Bronchial epithelial cell (primary cell): ENCODE results near the gene AP1S1. TPM values are rescaled to one million over a fixed set of nuclear protein-coding genes. Genes with fewer than 3 reads are reported as not detected.

Experiments
- DNase-seq: peaks from one replicate; pipeline ENCODE4 v3.0.0-alpha.2; 2010; ENCODE audit warnings: low read depth
- FAIRE-seq: peaks from 2 replicates; lab custom pipeline; 2011; peaks lifted over from hg19 to GRCh38; lab: Jason Lieb, UNC
- H3K27me3 ChIP-seq: 2 replicates; pipeline ENCODE4 v1.5.1; 2011; ENCODE audit warnings: low read length; ENCODE audit not compliant: control insufficient read depth, insufficient read depth
- H3K36me3 ChIP-seq: 2 replicates; pipeline ENCODE4 v1.5.1; 2011; ENCODE audit warnings: low read length; ENCODE audit not compliant: control insufficient read depth, insufficient read depth
- H3K4me3 ChIP-seq: 2 replicates; pipeline ENCODE4 v1.5.1; 2011; ENCODE audit warnings: mild to moderate bottlenecking, low read depth, low read length, control low read depth
- CTCF ChIP-seq: IDR thresholded peaks from 2 replicates; pipeline ENCODE4 v1.5.1; 2011; ENCODE audit warnings: mild to moderate bottlenecking, moderate library complexity, low read length, control low read depth, inconsistent platforms; ENCODE audit not compliant: insufficient read depth, severe bottlenecking
- total RNA-seq: library from RNA; depleted of rRNA; stranded (reverse); fragments of >200 nt; gene quantifications from 2 replicates; pipeline ENCODE4 v1.2.1, GENCODE V29; 2014

AP1S1 gene
- total RNA-seq, 1 donor from 2014 or later: 176 TPM

GRCh38 chr7:101166909-101167644 lies 12.8 kb downstream of the AP1S1 start:
- Histone ChIP-seq H3K36me3 (no peaks in the 10 kb centered on the region), H3K4me3 (no peak overlapping the region), H3K27me3 (peaks cover 36% of the 10 kb centered on the region)
- no peak for FAIRE-seq
- no peak for TF ChIP-seq CTCF
- no peak for DNase-seq

- no peak overlapping the region for H3K4me3 ChIP-seq
- H3K27me3 ChIP-seq: peaks cover 43% of the 10 kb centered on the region
- H3K36me3 ChIP-seq: no peaks in the 10 kb centered on the region
- TF ChIP-seq CTCF: no peak
- no peak for FAIRE-seq
- no peak for DNase-seq
Observed at GRCh38 chr7:101167645-101168411, 13.6 kb downstream of the AP1S1 start.

- FAIRE-seq (no peak), DNase-seq (no peak)
- TF ChIP-seq CTCF: no peak
- Histone ChIP-seq H3K27me3 (peaks cover 48% of the 10 kb centered on the region), H3K36me3 (no peaks in the 10 kb centered on the region), H3K4me3 (no peak overlapping the region)
Observed at GRCh38 chr7:101168412-101169049, 14.3 kb downstream of the AP1S1 start.

GRCh38 chr7:101169110-101169837 lies 15.0 kb downstream of the AP1S1 start:
- DNase-seq: no peak
- no peak for TF ChIP-seq CTCF
- H3K36me3 ChIP-seq: no peaks in the 10 kb centered on the region
- peaks cover 50% of the 10 kb centered on the region for H3K27me3 ChIP-seq
- no peak overlapping the region for H3K4me3 ChIP-seq
- FAIRE-seq: no peak

GRCh38 chr7:101169838-101170551 lies 15.7 kb downstream of the AP1S1 start:
- FAIRE-seq (no peak), DNase-seq (peak; percentile 41)
- Histone ChIP-seq H3K36me3 (no peaks in the 10 kb centered on the region), H3K27me3 (peaks cover 56% of the 10 kb centered on the region), H3K4me3 (no peak overlapping the region)
- peak; percentile 97 for TF ChIP-seq CTCF
